ENCODE data around the gene KANK4. TPM values are rescaled to one million over a fixed set of nuclear protein-coding genes. Genes with fewer than 3 reads are reported as not detected.

KANK4 gene
- total RNA-seq = 2.3 TPM

GRCh38 chr1:62318756-62319544, at the start of gene KANK4:
TSS of gene KANK4 (minus strand) at chr1:62319434. CDS start at chr1:62281564, 37,870 bp downstream.

GRCh38 chr1:62194651-62195544, 124.3 kb downstream of the KANK4 start, which contains the start of gene L1TD1:
TSS of gene L1TD1 (plus strand) at chr1:62194849. CDS start at chr1:62206629, 11,780 bp downstream.

Small RNAs within 50 kb of the gene (small RNA-seq; reads per million reads assigned to genes)
- gene RNU6-371P = not detected

Other genes with a start within 250 kb of the KANK4 start
- 0.23 TPM for gene L1TD1, start 124.6 kb downstream of the KANK4 start, total RNA-seq
- 45.7 TPM for gene USP1, start 117.6 kb upstream of the KANK4 start, total RNA-seq

All from diencephalon (tissue), 1 donor.